Stimulated activated naive CD8-positive, alpha-beta T cell treated with anti-CD3 and anti-CD28 coated beads, Interleukin-15, Interleukin-2, amounts not matched to agents 100 U/mL and 50 U/mL, for 24 hours (primary cell): Measurements from ENCODE around the gene CHMP6.
A peak's percentile ranks its signal among the peaks of the same experiment; 100 is the strongest.

Source experiments
- ATAC-seq: fragments of 150-1000 bp; cut with Tn5 transposase; one replicate; pipeline ENCODE4 v1.10.0; 2021
- DNase-seq: peaks from one replicate; pipeline ENCODE4 v3.0.0; 2021

CHMP6 gene

GRCh38 chr17:81043725-81044427, 52.2 kb downstream of the CHMP6 start:
- DNase-seq (no peak), ATAC-seq (no peak)

GRCh38 chr17:81044428-81044763, 52.8 kb downstream of the CHMP6 start:
- DNase-seq = no peak
- ATAC-seq = no peak

- DNase-seq = no peak
- ATAC-seq = no peak
Observed at GRCh38 chr17:81044764-81045589, 53.3 kb downstream of the CHMP6 start.

GRCh38 chr17:81045590-81046095, 54.0 kb downstream of the CHMP6 start:
- ATAC-seq (no peak), DNase-seq (no peak)

- DNase-seq = no peak
Observed at GRCh38 chr17:81046132-81046769, 54.6 kb downstream of the CHMP6 start.

GRCh38 chr17:81046770-81047359, 55.2 kb downstream of the CHMP6 start:
- no peak for DNase-seq
- no peak for ATAC-seq

More at GRCh38 chr17:81046132-81046769, 54.6 kb downstream of the CHMP6 start:
- no peak for ATAC-seq

- DNase-seq (no peak), ATAC-seq (no peak)
Observed at GRCh38 chr17:81048827-81049371, 57.3 kb downstream of the CHMP6 start.

- DNase-seq (peak; percentile 26), ATAC-seq (peak; percentile 41)
Observed at GRCh38 chr17:81049372-81049911, 57.8 kb downstream of the CHMP6 start.
